ENCODE data around the gene ITGA2B.

DNA sequence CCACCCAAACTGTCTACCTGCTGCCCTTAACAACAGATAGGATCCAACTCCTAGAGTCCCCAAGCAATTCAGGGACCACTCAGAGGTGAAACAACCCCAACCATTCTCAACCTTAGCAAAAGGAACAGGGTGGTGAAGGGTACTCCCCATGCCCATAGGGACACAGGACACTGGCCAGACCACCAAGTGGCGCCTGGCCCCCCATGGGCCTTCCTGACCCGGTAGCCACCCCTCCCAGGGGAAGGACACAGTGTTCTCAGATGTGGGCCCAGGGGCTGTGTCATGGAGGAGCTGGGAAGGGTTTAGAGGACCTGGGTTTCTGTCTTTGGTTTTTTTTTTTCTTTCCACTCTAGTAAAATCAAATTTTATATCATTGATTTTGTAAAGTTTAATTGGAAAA lies 55.1 kb downstream of the ITGA2B start:
- TF ChIP-seq EZH2 (IDR thresholded peaks at IDR 0.05; ENCODE audit: low read length): no peak
- TF ChIP-seq, protein P1, sequence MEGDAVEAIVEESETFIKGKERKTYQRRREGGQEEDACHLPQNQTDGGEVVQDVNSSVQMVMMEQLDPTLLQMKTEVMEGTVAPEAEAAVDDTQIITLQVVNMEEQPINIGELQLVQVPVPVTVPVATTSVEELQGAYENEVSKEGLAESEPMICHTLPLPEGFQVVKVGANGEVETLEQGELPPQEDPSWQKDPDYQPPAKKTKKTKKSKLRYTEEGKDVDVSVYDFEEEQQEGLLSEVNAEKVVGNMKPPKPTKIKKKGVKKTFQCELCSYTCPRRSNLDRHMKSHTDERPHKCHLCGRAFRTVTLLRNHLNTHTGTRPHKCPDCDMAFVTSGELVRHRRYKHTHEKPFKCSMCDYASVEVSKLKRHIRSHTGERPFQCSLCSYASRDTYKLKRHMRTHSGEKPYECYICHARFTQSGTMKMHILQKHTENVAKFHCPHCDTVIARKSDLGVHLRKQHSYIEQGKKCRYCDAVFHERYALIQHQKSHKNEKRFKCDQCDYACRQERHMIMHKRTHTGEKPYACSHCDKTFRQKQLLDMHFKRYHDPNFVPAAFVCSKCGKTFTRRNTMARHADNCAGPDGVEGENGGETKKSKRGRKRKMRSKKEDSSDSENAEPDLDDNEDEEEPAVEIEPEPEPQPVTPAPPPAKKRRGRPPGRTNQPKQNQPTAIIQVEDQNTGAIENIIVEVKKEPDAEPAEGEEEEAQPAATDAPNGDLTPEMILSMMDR (optimal IDR thresholded peaks at IDR 0.05 in 1 of 3, IDR thresholded peaks at IDR 0.05 in 1 of 3, conservative IDR thresholded peaks at IDR 0.05 in 1 of 3; ENCODE audit: extremely low read depth in 1 of 3, insufficient read depth in 2 of 3, low read length in 3 of 3): no peak
